GM19240 (cell line): ENCODE measurements around the gene NPEPPS.
"Not testable (repeated sequence)": the region's sequence is repeated elsewhere in the genome, so short reads cannot be mapped to it uniquely, and the experiment has no call there.

ENCODE experiments used
- DNase-seq: peaks from one replicate; pipeline ENCODE4 v3.0.0; 2011; ENCODE audit warnings: low spot score; ENCODE audit not compliant: insufficient read length

NPEPPS gene

GRCh38 chr17:47560517-47561043 is 29.7 kb downstream of the NPEPPS start:
- not testable (repeated sequence) for DNase-seq

GRCh38 chr17:47561698-47562405 is 30.9 kb downstream of the NPEPPS start:
- DNase-seq, result not testable (repeated sequence)

GRCh38 chr17:47562406-47562705 is 31.4 kb downstream of the NPEPPS start:
- not testable (repeated sequence) for DNase-seq

- not testable (repeated sequence) for DNase-seq
Measured at GRCh38 chr17:47567261-47567660, 36.4 kb downstream of the NPEPPS start.

GRCh38 chr17:47572561-47572960 is 41.7 kb downstream of the NPEPPS start:
- DNase-seq, result not testable (repeated sequence)

GRCh38 chr17:47582416-47582815 is 51.5 kb downstream of the NPEPPS start:
- DNase-seq, result not testable (repeated sequence)

GRCh38 chr17:47586378-47587055 is 55.6 kb downstream of the NPEPPS start:
- DNase-seq, result not testable (repeated sequence)

- DNase-seq, result not testable (repeated sequence)
Measured at GRCh38 chr17:47593522-47593921, 62.6 kb downstream of the NPEPPS start.

GRCh38 chr17:47603830-47604597 is 73.1 kb downstream of the NPEPPS start:
- DNase-seq, result no peak

- DNase-seq, result no peak
Measured at GRCh38 chr17:47604598-47604927, 73.7 kb downstream of the NPEPPS start.

- DNase-seq, result no peak
Measured at GRCh38 chr17:47605011-47605410, 74.1 kb downstream of the NPEPPS start.

GRCh38 chr17:47607481-47607880 is 76.6 kb downstream of the NPEPPS start:
- no peak for DNase-seq

- DNase-seq, result no peak
Measured at GRCh38 chr17:47611372-47612350, 80.8 kb downstream of the NPEPPS start.

GRCh38 chr17:47615766-47616424 is 85.0 kb downstream of the NPEPPS start:
- peak; percentile 4 for DNase-seq

GRCh38 chr17:47618410-47618809 is 87.5 kb downstream of the NPEPPS start:
- no peak for DNase-seq

- DNase-seq, result no peak
Measured at GRCh38 chr17:47620503-47621245, 89.8 kb downstream of the NPEPPS start.

GRCh38 chr17:47621293-47622179 is 90.6 kb downstream of the NPEPPS start:
- no peak for DNase-seq

- no peak for DNase-seq
Measured at GRCh38 chr17:47622180-47622549, 91.3 kb downstream of the NPEPPS start.

GRCh38 chr17:47624727-47625068 is 93.8 kb downstream of the NPEPPS start:
- DNase-seq, result no peak
